Left ventricle myocardium superior (tissue), 1 donor: ENCODE data around the gene ACP3. TPM values are rescaled to one million over a fixed set of nuclear protein-coding genes. Genes with fewer than 3 reads are reported as not detected.
A peak's percentile ranks its signal among the peaks of the same experiment; 100 is the strongest.
"Not testable (repeated sequence)": the region's sequence is repeated elsewhere in the genome, so short reads cannot be mapped to it uniquely, and the experiment has no call there.

Experiments used
- ATAC-seq: fragments of 200-7000 bp; cut with Tn5 transposase; one replicate; pipeline ENCODE4 v1.9.1; 2020; ENCODE audit warnings: mild to moderate bottlenecking, moderate library complexity
- DNase-seq: peaks from one replicate; pipeline ENCODE4 v3.0.0-alpha.2; 2020
- intact Hi-C: fragments of 100-400 bp; cut with micrococcal nuclease; formaldehyde crosslinking; loops from one replicate; pipeline ENCODE4 v1.11.0; 2022
- long read RNA-seq: library from polyadenylated mRNA; unstranded; transcript quantifications from one replicate; pipeline ENCODE4 v2.0.0, GENCODE V29; 2021
- total RNA-seq: library from RNA; stranded (reverse); fragmentation: NEBNext Ultra II Directional; extraction: Animal tissue kit (Norgen Biotek cat#: 25700); gene quantifications from one replicate; pipeline ENCODE4 v1.2.1, GENCODE V29; 2021
- donor health status: DM: no; HTN: yes; CAD: no; lungs with severe emphysema.

The ACP3 gene
- total RNA-seq: 1.1 TPM
- long read RNA-seq: 0 reads

- intact Hi-C loops: no loop called here
- DNase-seq (peak; percentile 64), ATAC-seq (peak; percentile 98)
Observed at GRCh38 chr3:132317229-132317948, at the start of gene ACP3. ACP3 (plus strand) TSS chr3:132317407; CDS start chr3:132317457, 50 bp downstream.

- ATAC-seq: no peak
- no peak for DNase-seq
- intact Hi-C loops: no loop called here
Observed at GRCh38 chr3:132268956-132269355, 48.3 kb upstream of the ACP3 start.

- intact Hi-C loops: no loop called here
- no peak for ATAC-seq
- no peak for DNase-seq
Observed at GRCh38 chr3:132273036-132273435, 44.2 kb upstream of the ACP3 start.

- DNase-seq: no peak
- intact Hi-C loops: no loop called here
- ATAC-seq: no peak
Observed at GRCh38 chr3:132276228-132276906, 40.8 kb upstream of the ACP3 start.

- intact Hi-C loops: no loop called here
- ATAC-seq: no peak
- no peak for DNase-seq
Observed at GRCh38 chr3:132279030-132279429, 38.2 kb upstream of the ACP3 start.

GRCh38 chr3:132283440-132283839 lies 33.8 kb upstream of the ACP3 start:
- DNase-seq: no peak
- intact Hi-C loops: no loop called here
- ATAC-seq: peak; percentile 85

- intact Hi-C loops: no loop called here
- DNase-seq (no peak), ATAC-seq (peak; percentile 20)
Observed at GRCh38 chr3:132283916-132284405, 33.2 kb upstream of the ACP3 start.

GRCh38 chr3:132284781-132285619 lies 32.2 kb upstream of the ACP3 start:
- DNase-seq (peak; percentile 38), ATAC-seq (peak; percentile 63)
- intact Hi-C loops: no loop called here

GRCh38 chr3:132285620-132285945 lies 31.6 kb upstream of the ACP3 start:
- intact Hi-C loops: no loop called here
- ATAC-seq (peak; percentile 41), DNase-seq (no peak)

- ATAC-seq (no peak), DNase-seq (no peak)
- intact Hi-C loops: no loop called here
Observed at GRCh38 chr3:132286035-132286434, 31.2 kb upstream of the ACP3 start.

GRCh38 chr3:132288357-132288756 lies 28.9 kb upstream of the ACP3 start:
- ATAC-seq (no peak), DNase-seq (no peak)
- intact Hi-C loops: no loop called here

GRCh38 chr3:132289316-132289715 lies 27.9 kb upstream of the ACP3 start:
- intact Hi-C loops: no loop called here
- DNase-seq (no peak), ATAC-seq (no peak)

- peak; percentile 79 for ATAC-seq
Observed at GRCh38 chr3:132290833-132291232, 26.4 kb upstream of the ACP3 start.

GRCh38 chr3:132292042-132292441 lies 25.2 kb upstream of the ACP3 start:
- ATAC-seq: no peak
- no peak for DNase-seq
- intact Hi-C loops: no loop called here

More at GRCh38 chr3:132290833-132291232, 26.4 kb upstream of the ACP3 start:
- no peak for DNase-seq
- intact Hi-C loops: no loop called here

GRCh38 chr3:132293251-132293650 lies 24.0 kb upstream of the ACP3 start:
- ATAC-seq: no peak
- intact Hi-C loops: no loop called here
- DNase-seq: no peak

GRCh38 chr3:132294906-132295305 lies 22.3 kb upstream of the ACP3 start:
- no peak for ATAC-seq
- intact Hi-C loops: no loop called here
- no peak for DNase-seq

- ATAC-seq, DNase-seq, intact Hi-C loops: not testable (repeated sequence)
Observed at GRCh38 chr3:132303336-132304201, 13.6 kb upstream of the ACP3 start.

- ATAC-seq, intact Hi-C loops: not testable (repeated sequence)
Observed at GRCh38 chr3:132304351-132304750, 12.9 kb upstream of the ACP3 start.

GRCh38 chr3:132310057-132310456 lies 7.2 kb upstream of the ACP3 start:
- intact Hi-C loops, DNase-seq, ATAC-seq: not testable (repeated sequence)

More at GRCh38 chr3:132304351-132304750, 12.9 kb upstream of the ACP3 start:
- DNase-seq: not testable (repeated sequence)
